A673 (cell line): ENCODE results near the gene FHIT.

Experiments used
- CTCF ChIP-seq: fragments of 300-800, 200-600 bp; sonication (generic); conservative IDR thresholded peaks from 2 replicates; pipeline ENCODE4 v1.5.1; 2017; ENCODE audit warnings: low read depth, mild to moderate bottlenecking, antibody characterized with exemption, low read length, moderate library complexity, mixed read lengths
- EZH2 ChIP-seq: fragments of 200-600 bp; sonication (generic); IDR thresholded peaks from 2 replicates; pipeline ENCODE4 v1.6.1; 2017; ENCODE audit warnings: borderline replicate concordance, low read depth, mild to moderate bottlenecking, mixed read lengths, antibody characterized with exemption, low read length; ENCODE audit not compliant: poor library complexity, severe bottlenecking

- TF ChIP-seq CTCF (no peak), EZH2 (no peak)
Observed at GRCh38 chr3:59998058-59998457, 1253.2 kb downstream of the FHIT start.
